HEK293 (cell line): ENCODE measurements around the gene SLC2A14.
"Not testable (repeated sequence)": the region's sequence is repeated elsewhere in the genome, so short reads cannot be mapped to it uniquely, and the experiment has no call there.

Experiments
- CTCF ChIA-PET: fragments of 350-600 bp; formaldehyde crosslinking; extraction: SDS; loops from one replicate; lab custom pipeline; 2021; ENCODE audit warnings: antibody characterized with exemption; lab: Yijun Ruan, JAX
- POLR2A ChIA-PET: fragments of 300-600 bp; formaldehyde crosslinking; extraction: SDS; loops from one replicate; lab custom pipeline; 2020; ENCODE audit warnings: antibody characterized with exemption, inconsistent platforms; lab: Yijun Ruan, JAX
- H3K27ac ChIP-seq: fragments of 200-500 bp; sonication (Bioruptor generic); 2 replicates; pipeline ENCODE4 v1.5.1; 2014; ENCODE audit warnings: low read depth, low read length, control low read depth, inconsistent platforms; ENCODE audit errors: extremely low read depth
- H3K36me3 ChIP-seq, 2 experiments: fragments of 200-500 bp in 1 of 2; sonication (Bioruptor generic) in 1 of 2; 1 replicate in 1 of 2; 2 replicates in 1 of 2; pipeline ENCODE4 v1.5.1; 2014 to 2017; ENCODE audit warnings: inconsistent platforms in 2 of 2, low read length in 2 of 2; ENCODE audit not compliant: control insufficient read depth in 2 of 2, insufficient read depth in 1 of 2
- H3K4me1 ChIP-seq: fragments of 200-500 bp; sonication (Bioruptor generic); 2 replicates; pipeline ENCODE4 v1.5.1; 2014; ENCODE audit warnings: mild to moderate bottlenecking, low read length, inconsistent platforms; ENCODE audit not compliant: control insufficient read depth, insufficient read depth
- H3K4me3 ChIP-seq: 2 replicates; pipeline ENCODE4 v1.5.1; 2011; ENCODE audit warnings: low read depth, mild to moderate bottlenecking, control low read depth, low read length, moderate library complexity
- H3K9me3 ChIP-seq: fragments of 200-500 bp; sonication (Bioruptor generic); 2 replicates; pipeline ENCODE4 v1.5.1; 2014; ENCODE audit warnings: low read depth, low read length, inconsistent platforms; ENCODE audit not compliant: control insufficient read depth, insufficient read depth
- PRDM1 ChIP-seq: fragments of 450-650 bp; formaldehyde crosslinking; IDR thresholded peaks from 2 replicates; pipeline ENCODE4; 2016; ENCODE audit warnings: missing biosample characterization, missing genetic modification characterization
- PRDM10 ChIP-seq: fragments of 450-650 bp; formaldehyde crosslinking; IDR thresholded peaks from 2 replicates; pipeline ENCODE4 v1.5.1; 2016; ENCODE audit warnings: missing biosample characterization, missing genetic modification characterization
- ZNF354C ChIP-seq: fragments of 450-650 bp; formaldehyde crosslinking; IDR thresholded peaks from 2 replicates; pipeline ENCODE4 v1.5.1; 2016; ENCODE audit warnings: missing biosample characterization, missing genetic modification characterization, low read depth, borderline replicate concordance
- ZNF362 ChIP-seq: fragments of 450-650 bp; formaldehyde crosslinking; IDR thresholded peaks from 2 replicates; pipeline ENCODE4 v1.5.1; 2016; ENCODE audit warnings: missing biosample characterization, missing genetic modification characterization
- ZNF549 ChIP-seq: fragments of 450-650 bp; IDR thresholded peaks from 2 replicates; pipeline ENCODE4 v1.5.1; 2018; ENCODE audit warnings: missing biosample characterization, missing genetic modification characterization, mild to moderate bottlenecking, inconsistent platforms, moderate library complexity
- ZNF664 ChIP-seq: fragments of 450-650 bp; formaldehyde crosslinking; IDR thresholded peaks from 2 replicates; pipeline ENCODE4 v1.5.1; 2016; ENCODE audit warnings: missing biosample characterization, missing genetic modification characterization

Gene SLC2A14

GRCh38 chr12:7844116-7844515 is 28.6 kb downstream of the SLC2A14 start (continued):
- TF ChIP-seq PRDM10, result no peak
- no peak for TF ChIP-seq ZNF354C
- TF ChIP-seq PRDM1 (tag by site-specific recombination), result no peak
- no peak for TF ChIP-seq ZNF664 (tag by site-specific recombination)
- TF ChIP-seq ZNF549 (tag by site-specific recombination), result no peak
- TF ChIP-seq, all 188 proteins: peak for 0

GRCh38 chr12:7843583-7843982 is 29.1 kb downstream of the SLC2A14 start:
- H3K36me3 ChIP-seq, H3K27ac ChIP-seq, H3K4me1 ChIP-seq, CTCF ChIA-PET, H3K9me3 ChIP-seq, H3K4me3 ChIP-seq, POLR2A ChIA-PET: not testable (repeated sequence)

- CTCF ChIA-PET, POLR2A ChIA-PET, H3K4me3 ChIP-seq: not testable (repeated sequence)
These were observed 29.6 kb downstream of the SLC2A14 start for GRCh38 chr12:7843149-7843548.

GRCh38 chr12:7842444-7842843 is 30.3 kb downstream of the SLC2A14 start:
- POLR2A ChIA-PET, CTCF ChIA-PET, H3K9me3 ChIP-seq, H3K36me3 ChIP-seq, H3K27ac ChIP-seq, H3K4me3 ChIP-seq, H3K4me1 ChIP-seq: not testable (repeated sequence)

More at GRCh38 chr12:7843149-7843548, 29.6 kb downstream of the SLC2A14 start:
- H3K36me3 ChIP-seq, H3K27ac ChIP-seq, H3K4me1 ChIP-seq, H3K9me3 ChIP-seq: not testable (repeated sequence)

GRCh38 chr12:7839848-7840247 is 32.9 kb downstream of the SLC2A14 start:
- H3K36me3 ChIP-seq, H3K4me1 ChIP-seq, H3K27ac ChIP-seq, CTCF ChIA-PET, H3K4me3 ChIP-seq, POLR2A ChIA-PET, H3K9me3 ChIP-seq: not testable (repeated sequence)
- 0 out of 2 replicates have a peak, but pooled peaks have one; percentile 36 for TF ChIP-seq ZNF362 (tag by site-specific recombination)

GRCh38 chr12:7839226-7839625 is 33.5 kb downstream of the SLC2A14 start:
- POLR2A ChIA-PET, H3K4me1 ChIP-seq, CTCF ChIA-PET, H3K9me3 ChIP-seq, H3K4me3 ChIP-seq, H3K27ac ChIP-seq, H3K36me3 ChIP-seq: not testable (repeated sequence)
